Measurements from ENCODE around the gene CBX6. TPM values are rescaled to one million over a fixed set of nuclear protein-coding genes. Genes with fewer than 3 reads are reported as not detected.

Gene CBX6
- polyA plus RNA-seq, 1 donor (not counting 4 experiments of a cell fraction or from before 2014, with no cell fraction given) = 4.1 TPM

DNA sequence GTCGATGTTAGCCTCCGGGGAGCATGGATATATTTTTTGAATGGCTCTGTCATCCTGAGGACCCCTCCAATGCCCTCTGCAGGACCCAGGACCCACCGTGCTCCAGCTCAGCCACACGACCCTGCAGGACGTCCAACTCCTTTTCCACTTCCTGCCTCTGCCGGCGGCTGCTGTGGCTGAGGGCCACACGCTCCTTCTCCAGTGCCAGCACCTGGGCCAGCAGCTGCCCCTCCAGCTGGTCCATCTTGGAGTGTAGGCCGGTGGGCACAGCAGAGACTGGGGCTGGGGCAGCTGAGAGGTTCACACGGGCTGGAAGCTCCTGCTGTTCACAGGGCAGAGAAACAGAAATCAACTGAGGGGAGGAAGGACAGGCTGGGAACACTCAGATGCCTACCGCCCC is 43.8 kb downstream of the CBX6 start:
- Histone ChIP-seq H3K79me2 (ENCODE audit: control insufficient read depth, insufficient read depth, low read length) (no peaks in the 10 kb centered on the region), H3K4me2 (ENCODE audit: control insufficient read depth, extremely low read depth, insufficient read depth, low read depth, low read length) (no peak overlapping the region), H2AFZ (ENCODE audit: control insufficient read depth, low read length) (no peak overlapping the region), H3K27ac (ENCODE audit: control insufficient read depth, insufficient read depth, low read length) (no peak overlapping the region), H3K36me3 (ENCODE audit: control insufficient read depth in 2 of 2, extremely low read depth in 1 of 2, insufficient read depth in 2 of 2, low read length in 2 of 2) (no peaks in the 10 kb centered on the region), H3K27me3 (ENCODE audit: control insufficient read depth, extremely low read depth, insufficient read depth, low read length) (no peaks in the 10 kb centered on the region), H3K9me3 (ENCODE audit: control insufficient read depth, low read depth, low read length) (no peaks in the 10 kb centered on the region), H3K9ac (ENCODE audit: control insufficient read depth, extremely low read depth, insufficient read depth, low read length) (no peak overlapping the region), H4K20me1 (ENCODE audit: control insufficient read depth, extremely low read depth, insufficient read depth, low read length) (peaks cover 12% of the 10 kb centered on the region), H3K9me1 (ENCODE audit: control insufficient read depth, extremely low read depth, insufficient read depth, low read length) (no peaks in the 10 kb centered on the region), H3K4me3 (ENCODE audit: control insufficient read depth in 2 of 3, extremely low read depth in 1 of 3, insufficient read depth in 2 of 3, low read depth in 1 of 3, low read length in 3 of 3) (no peak overlapping the region), H3K4me1 (ENCODE audit: control insufficient read depth, extremely low read depth, insufficient read depth, low read length) (no peaks in the 10 kb centered on the region)
- DNase-seq (ENCODE audit: low read depth, low spot score) = no peak
- no peak for FAIRE-seq
- dilution Hi-C loops (cut with MboI; ENCODE audit: extremely low pct_ligation_motif_present, low sequenced_read_pairs) = no loop called here
- no peak for TF ChIP-seq CTCF (optimal IDR thresholded peaks at IDR 0.05 in 1 of 3, IDR thresholded peaks at IDR 0.05 in 1 of 3, conservative IDR thresholded peaks at IDR 0.05 in 1 of 3; ENCODE audit: extremely low read depth in 1 of 3, insufficient read depth in 2 of 3, low read length in 3 of 3)
- no peak for TF ChIP-seq EZH2 (IDR thresholded peaks at IDR 0.05; ENCODE audit: low read length)

GRCh38 chr22:38827510-38827909 is 44.5 kb downstream of the CBX6 start:
- Histone ChIP-seq H3K27me3 (ENCODE audit: control insufficient read depth, extremely low read depth, insufficient read depth, low read length) (no peaks in the 10 kb centered on the region), H3K9me1 (ENCODE audit: control insufficient read depth, extremely low read depth, insufficient read depth, low read length) (no peaks in the 10 kb centered on the region), H3K4me2 (ENCODE audit: control insufficient read depth, extremely low read depth, insufficient read depth, low read depth, low read length) (no peak overlapping the region), H2AFZ (ENCODE audit: control insufficient read depth, low read length) (no peak overlapping the region), H3K79me2 (ENCODE audit: control insufficient read depth, insufficient read depth, low read length) (no peaks in the 10 kb centered on the region), H3K4me1 (ENCODE audit: control insufficient read depth, extremely low read depth, insufficient read depth, low read length) (no peaks in the 10 kb centered on the region), H3K9ac (ENCODE audit: control insufficient read depth, extremely low read depth, insufficient read depth, low read length) (no peak overlapping the region), H4K20me1 (ENCODE audit: control insufficient read depth, extremely low read depth, insufficient read depth, low read length) (peaks cover 12% of the 10 kb centered on the region), H3K27ac (ENCODE audit: control insufficient read depth, insufficient read depth, low read length) (no peak overlapping the region), H3K4me3 (ENCODE audit: control insufficient read depth in 2 of 3, extremely low read depth in 1 of 3, insufficient read depth in 2 of 3, low read depth in 1 of 3, low read length in 3 of 3) (no peak overlapping the region), H3K9me3 (ENCODE audit: control insufficient read depth, low read depth, low read length) (no peaks in the 10 kb centered on the region), H3K36me3 (ENCODE audit: control insufficient read depth in 2 of 2, extremely low read depth in 1 of 2, insufficient read depth in 2 of 2, low read length in 2 of 2) (no peaks in the 10 kb centered on the region)
- TF ChIP-seq CTCF (optimal IDR thresholded peaks at IDR 0.05 in 1 of 3, IDR thresholded peaks at IDR 0.05 in 1 of 3, conservative IDR thresholded peaks at IDR 0.05 in 1 of 3; ENCODE audit: extremely low read depth in 1 of 3, insufficient read depth in 2 of 3, low read length in 3 of 3) (no peak), EZH2 (IDR thresholded peaks at IDR 0.05; ENCODE audit: low read length) (no peak)
- dilution Hi-C loops (cut with MboI; ENCODE audit: extremely low pct_ligation_motif_present, low sequenced_read_pairs) = no loop called here
- DNase-seq (ENCODE audit: low read depth, low spot score) (no peak), FAIRE-seq (no peak)
